Stimulated activated effector memory CD8-positive, alpha-beta T cell treated with anti-CD3 and anti-CD28 coated beads, Interleukin-12 subunit alpha, Interleukin-12 subunit beta, amount 100 ng/mL, for 72 hours (primary cell): ENCODE measurements around the gene KCNC3.

Experiments
- ATAC-seq: fragments of 150-1000 bp; cut with Tn5 transposase; 2 replicates; pipeline ENCODE4 v1.10.0; 2021
- DNase-seq, 2 donors: peaks; one replicate each; pipeline ENCODE4 v3.0.0; 2021 to 2022; ENCODE audit warnings: low spot score in 2 of 2
- H3K27ac Mint-ChIP-seq: one replicate; pipeline ENCODE4 v1.8.0; 2022; ENCODE audit warnings: mild to moderate bottlenecking, mixed read lengths
- H3K36me3 Mint-ChIP-seq: one replicate; pipeline ENCODE4 v1.8.0; 2022; ENCODE audit warnings: mild to moderate bottlenecking, mixed read lengths
- H3K4me1 Mint-ChIP-seq: one replicate; pipeline ENCODE4 v1.8.0; 2022; ENCODE audit warnings: mixed read lengths
- H3K4me3 Mint-ChIP-seq: one replicate; pipeline ENCODE4 v1.8.0; 2022; ENCODE audit warnings: mild to moderate bottlenecking, mixed read lengths
- H3K9me3 Mint-ChIP-seq: one replicate; pipeline ENCODE4 v1.8.0; 2022; ENCODE audit warnings: mixed read lengths

Gene KCNC3

GRCh38 chr19:50264483-50265186 lies 64.5 kb downstream of the KCNC3 start:
- DNase-seq (no peak), ATAC-seq (peak; percentile 6)
- no peaks in the 10 kb centered on the region for H3K4me1 Mint-ChIP-seq
- H3K4me3 Mint-ChIP-seq: no peak overlapping the region
- no peak overlapping the region for H3K27ac Mint-ChIP-seq
- H3K9me3 Mint-ChIP-seq: no peaks in the 10 kb centered on the region
- H3K36me3 Mint-ChIP-seq: no peaks in the 10 kb centered on the region

GRCh38 chr19:50263176-50263575 lies 66.0 kb downstream of the KCNC3 start:
- DNase-seq (no peak), ATAC-seq (no peak)
- Mint-ChIP-seq H3K36me3 (no peaks in the 10 kb centered on the region), H3K9me3 (no peaks in the 10 kb centered on the region), H3K27ac (no peak overlapping the region), H3K4me1 (no peaks in the 10 kb centered on the region), H3K4me3 (no peak overlapping the region)
